ENCODE data around the gene DBN1.

The DBN1 gene

GRCh38 chr5:177433658-177434217 lies 39.7 kb downstream of the DBN1 start:
- no peak for DNase-seq (ENCODE audit: low spot score)
- TF ChIP-seq CTCF (IDR thresholded peaks at IDR 0.05; ENCODE audit: extremely low read depth, insufficient read depth, missing control alignments): no peak
- in situ Hi-C loops (cut with MboI; ENCODE audit: low pct_unique_long_range_greater_than_20kb, low sequenced_read_pairs, unreplicated experiment): no loop called here

DNA sequence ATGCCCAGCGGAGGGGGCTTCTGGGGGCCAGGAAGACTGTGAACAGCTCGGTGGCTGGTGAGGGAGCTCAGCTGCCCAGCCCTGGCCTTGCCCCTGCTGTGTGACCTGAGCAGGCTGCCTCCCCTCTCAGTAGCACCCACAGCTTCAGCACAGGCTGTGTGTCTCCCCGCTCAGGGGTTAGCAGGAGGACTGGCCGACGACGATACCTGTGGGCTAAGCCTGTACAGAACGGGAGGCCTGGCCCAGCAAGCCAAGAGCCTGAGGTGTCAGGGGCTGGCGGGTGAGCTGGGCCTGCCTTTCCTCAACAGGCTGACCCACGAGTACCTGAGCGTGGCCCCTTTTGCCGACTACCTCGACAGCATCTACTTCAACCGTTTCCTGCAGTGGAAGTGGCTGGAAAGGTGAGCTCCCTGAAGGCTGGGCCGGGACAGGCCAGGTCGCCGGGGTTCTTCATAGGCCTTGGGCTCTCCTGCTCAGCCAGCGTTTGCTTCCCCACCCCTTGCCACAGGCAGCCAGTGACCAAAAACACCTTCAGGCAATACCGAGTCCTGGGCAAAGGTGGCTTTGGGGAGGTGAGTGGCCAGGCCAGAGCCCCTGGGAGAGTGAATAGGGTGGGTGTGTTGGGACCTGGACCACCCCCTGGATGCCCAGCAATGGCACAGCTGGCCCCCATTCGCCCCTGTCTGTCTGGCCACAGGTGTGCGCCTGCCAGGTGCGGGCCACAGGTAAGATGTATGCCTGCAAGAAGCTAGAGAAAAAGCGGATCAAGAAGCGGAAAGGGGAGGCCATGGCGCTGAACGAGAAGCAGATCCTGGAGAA lies 40.4 kb downstream of the DBN1 start:
- TF ChIP-seq CTCF (IDR thresholded peaks at IDR 0.05; ENCODE audit: extremely low read depth, insufficient read depth, missing control alignments): no peak
- in situ Hi-C loops (cut with MboI; ENCODE audit: low pct_unique_long_range_greater_than_20kb, low sequenced_read_pairs, unreplicated experiment): no loop called here
- DNase-seq (ENCODE audit: low spot score): no peak

DNA sequence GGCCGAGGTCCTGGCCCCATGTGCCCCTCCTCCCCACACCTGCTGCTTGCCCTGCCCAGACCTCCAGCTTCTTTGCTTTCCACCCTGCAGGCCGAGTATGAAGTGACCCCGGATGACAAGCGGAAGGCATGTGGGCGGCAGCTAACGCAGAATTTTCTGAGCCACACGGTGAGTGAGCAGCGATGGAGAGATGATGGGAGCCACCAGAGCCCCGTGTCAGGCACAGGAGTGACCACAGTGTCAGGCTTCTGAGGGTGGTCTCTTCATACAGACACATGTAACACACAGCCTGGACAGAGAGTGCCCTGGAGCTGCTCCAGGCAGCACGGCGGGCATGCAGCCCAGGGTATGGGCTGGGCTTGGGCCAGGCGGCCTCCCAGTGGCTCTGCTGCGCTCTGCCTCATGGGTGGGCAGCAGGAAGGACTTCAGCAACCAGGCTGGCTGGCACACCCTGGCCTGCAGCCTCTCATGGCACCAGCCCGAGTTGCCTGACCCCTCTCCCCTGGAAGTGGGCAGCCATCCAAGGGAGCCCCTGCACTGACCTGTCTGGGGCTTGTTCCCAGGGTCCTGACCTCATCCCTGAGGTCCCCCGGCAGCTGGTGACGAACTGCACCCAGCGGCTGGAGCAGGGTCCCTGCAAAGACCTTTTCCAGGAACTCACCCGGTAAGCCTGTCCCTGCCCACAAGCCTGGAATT lies 41.1 kb downstream of the DBN1 start:
- in situ Hi-C loops (cut with MboI; ENCODE audit: low pct_unique_long_range_greater_than_20kb, low sequenced_read_pairs, unreplicated experiment): no loop called here
- TF ChIP-seq CTCF (IDR thresholded peaks at IDR 0.05; ENCODE audit: extremely low read depth, insufficient read depth, missing control alignments): no peak
- DNase-seq (ENCODE audit: low spot score): no peak

DNA sequence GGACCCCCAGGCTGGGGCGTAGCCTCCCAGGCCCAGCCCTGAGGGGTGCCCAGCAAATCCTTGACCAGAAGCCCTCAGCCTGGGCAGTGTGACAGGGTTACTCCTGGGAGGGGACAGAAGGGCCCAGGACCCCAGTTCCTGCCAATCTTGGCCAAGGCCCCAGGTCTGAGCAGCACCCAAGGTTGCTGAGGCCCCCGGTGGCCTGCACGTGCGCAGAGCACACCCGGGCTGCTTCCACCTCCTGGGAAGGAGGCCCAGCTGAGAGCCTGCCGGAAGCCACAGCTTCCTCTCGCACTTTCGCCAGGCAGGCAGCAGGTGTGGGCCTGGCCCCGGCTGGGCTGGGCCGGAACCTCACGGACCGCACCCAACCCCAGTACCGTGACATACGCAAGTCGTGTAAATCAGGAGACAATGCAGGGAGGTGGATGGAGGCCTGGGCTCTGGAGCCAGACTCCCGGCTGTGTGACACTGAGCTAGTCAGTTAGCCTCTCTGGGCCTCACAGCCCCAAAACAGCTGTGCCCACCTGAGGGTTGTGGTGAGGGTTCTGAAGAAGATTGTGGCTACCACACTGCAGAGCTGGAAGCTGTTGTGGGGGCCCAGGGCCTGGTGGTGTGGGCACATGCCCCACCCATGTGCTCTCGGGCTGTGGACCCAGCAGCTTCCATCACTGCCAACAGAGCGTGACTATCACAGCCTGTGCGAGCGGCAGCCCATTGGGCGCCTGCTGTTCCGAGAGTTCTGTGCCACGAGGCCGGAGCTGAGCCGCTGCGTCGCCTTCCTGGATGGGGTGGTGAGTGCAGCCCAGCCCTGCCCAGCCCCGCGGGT lies 41.9 kb downstream of the DBN1 start:
- TF ChIP-seq CTCF (IDR thresholded peaks at IDR 0.05; ENCODE audit: extremely low read depth, insufficient read depth, missing control alignments): no peak
- in situ Hi-C loops (cut with MboI; ENCODE audit: low pct_unique_long_range_greater_than_20kb, low sequenced_read_pairs, unreplicated experiment): no loop called here
- DNase-seq (ENCODE audit: low spot score): peak; percentile 69

DNA sequence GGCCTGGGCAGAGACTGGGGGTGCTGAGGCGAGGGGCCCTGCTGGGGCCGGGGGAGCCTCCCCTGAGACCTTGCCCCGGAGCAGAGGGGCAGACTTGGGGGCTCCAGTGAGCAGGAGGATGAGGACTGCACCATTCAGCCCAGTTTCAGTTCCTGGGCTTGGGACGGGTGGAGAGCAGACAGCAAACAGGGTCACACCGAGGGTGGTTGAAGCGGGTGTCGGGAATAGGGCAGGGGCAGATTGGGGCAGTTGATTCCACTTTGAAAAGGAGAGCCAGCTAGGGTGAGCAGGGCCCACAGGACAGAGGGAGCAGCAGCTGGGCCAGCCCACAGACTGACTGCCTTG lies 42.5 kb downstream of the DBN1 start:
- in situ Hi-C loops (cut with MboI; ENCODE audit: low pct_unique_long_range_greater_than_20kb, low sequenced_read_pairs, unreplicated experiment): no loop called here
- TF ChIP-seq CTCF (IDR thresholded peaks at IDR 0.05; ENCODE audit: extremely low read depth, insufficient read depth, missing control alignments): no peak
- DNase-seq (ENCODE audit: low spot score): no peak

All from GM13977 (cell line).